NCI-H146 treated with DMSO at 0.1 percent for 48 hours (cell line): Measurements from ENCODE around the gene ADAM12.

Experiments used
- DNase-seq: peaks from one replicate; lab custom pipeline; 2025; ENCODE audit not compliant: unreplicated experiment; lab: John Stamatoyannopoulos, UW

Gene ADAM12

DNA sequence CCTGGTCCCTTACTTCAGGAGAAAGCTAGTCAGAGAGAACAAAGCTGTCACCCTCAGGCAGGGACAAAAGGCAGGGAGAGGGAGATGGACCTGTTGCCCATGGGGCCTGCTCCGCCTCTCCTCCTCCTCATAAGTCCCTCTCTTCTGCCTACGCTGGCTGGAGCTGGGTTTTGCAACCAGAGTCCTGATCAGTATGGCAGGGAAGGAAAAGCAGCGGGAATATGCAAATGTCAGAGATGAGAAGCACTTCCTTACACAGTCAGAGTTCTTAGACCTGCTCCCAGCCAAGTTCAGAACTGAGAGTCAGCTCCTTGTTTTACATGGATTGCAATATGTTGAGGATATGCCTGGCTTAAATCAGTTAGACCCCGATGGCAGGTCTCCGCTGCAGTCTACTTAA lies 231.1 kb downstream of the ADAM12 start:
- DNase-seq = no peak

DNA sequence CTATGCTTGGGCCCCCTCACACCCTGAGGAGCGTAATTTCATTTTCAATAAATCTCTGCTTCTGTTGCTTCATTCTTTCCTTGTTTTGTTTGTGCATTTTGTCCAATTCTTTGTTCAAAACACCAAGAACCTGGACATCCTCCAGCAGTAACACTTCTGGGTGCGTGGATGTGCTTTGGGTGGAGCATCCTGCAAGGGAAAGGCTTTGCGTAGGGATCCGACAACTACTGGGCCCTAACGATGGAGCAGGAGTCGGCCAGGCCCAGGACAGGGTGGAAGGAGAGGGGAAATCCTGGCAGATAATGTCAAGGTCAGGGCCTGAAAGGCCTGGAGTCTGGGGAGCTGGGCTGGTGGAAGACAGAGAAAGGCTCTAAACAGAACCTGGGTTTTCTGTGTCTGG lies 231.8 kb downstream of the ADAM12 start:
- no peak for DNase-seq

DNA sequence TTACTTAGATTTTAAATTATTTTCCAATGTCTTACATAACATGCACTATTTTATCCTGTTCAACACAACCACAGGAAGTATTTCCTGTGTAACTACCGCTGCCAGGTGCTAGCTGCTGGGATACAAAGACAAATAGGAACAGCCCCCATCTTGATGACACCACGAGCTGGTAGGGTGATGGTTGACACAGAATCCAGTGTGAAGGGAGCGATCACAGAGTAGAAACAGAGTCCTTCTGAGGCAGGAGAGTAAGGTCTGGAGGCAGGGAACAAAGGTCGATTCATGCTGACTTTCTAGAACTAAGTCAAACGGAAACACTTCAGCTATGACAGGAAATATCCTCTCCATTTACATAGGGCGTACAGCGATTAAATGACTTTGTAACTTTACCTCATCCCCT lies 232.3 kb downstream of the ADAM12 start:
- peak; percentile 60 for DNase-seq

DNA sequence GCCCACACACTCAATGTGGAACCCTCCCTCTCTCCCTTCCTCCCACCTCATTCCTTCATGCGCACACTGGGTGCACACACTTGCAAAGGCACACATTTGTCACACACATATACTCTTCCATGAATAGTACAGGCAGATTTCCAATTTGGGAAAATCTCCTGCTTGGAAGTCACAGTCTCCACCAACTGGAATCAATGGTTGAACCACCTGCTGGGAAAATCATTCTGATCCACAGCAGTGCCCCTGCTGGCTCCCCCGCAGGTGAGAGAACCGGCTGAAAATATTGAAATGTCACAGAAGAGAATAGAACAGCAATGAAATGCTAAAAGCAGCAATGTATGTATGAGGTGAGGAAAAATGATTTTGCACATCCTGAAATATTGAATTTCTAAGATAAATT lies 232.7 kb downstream of the ADAM12 start:
- DNase-seq = peak; percentile 63

DNA sequence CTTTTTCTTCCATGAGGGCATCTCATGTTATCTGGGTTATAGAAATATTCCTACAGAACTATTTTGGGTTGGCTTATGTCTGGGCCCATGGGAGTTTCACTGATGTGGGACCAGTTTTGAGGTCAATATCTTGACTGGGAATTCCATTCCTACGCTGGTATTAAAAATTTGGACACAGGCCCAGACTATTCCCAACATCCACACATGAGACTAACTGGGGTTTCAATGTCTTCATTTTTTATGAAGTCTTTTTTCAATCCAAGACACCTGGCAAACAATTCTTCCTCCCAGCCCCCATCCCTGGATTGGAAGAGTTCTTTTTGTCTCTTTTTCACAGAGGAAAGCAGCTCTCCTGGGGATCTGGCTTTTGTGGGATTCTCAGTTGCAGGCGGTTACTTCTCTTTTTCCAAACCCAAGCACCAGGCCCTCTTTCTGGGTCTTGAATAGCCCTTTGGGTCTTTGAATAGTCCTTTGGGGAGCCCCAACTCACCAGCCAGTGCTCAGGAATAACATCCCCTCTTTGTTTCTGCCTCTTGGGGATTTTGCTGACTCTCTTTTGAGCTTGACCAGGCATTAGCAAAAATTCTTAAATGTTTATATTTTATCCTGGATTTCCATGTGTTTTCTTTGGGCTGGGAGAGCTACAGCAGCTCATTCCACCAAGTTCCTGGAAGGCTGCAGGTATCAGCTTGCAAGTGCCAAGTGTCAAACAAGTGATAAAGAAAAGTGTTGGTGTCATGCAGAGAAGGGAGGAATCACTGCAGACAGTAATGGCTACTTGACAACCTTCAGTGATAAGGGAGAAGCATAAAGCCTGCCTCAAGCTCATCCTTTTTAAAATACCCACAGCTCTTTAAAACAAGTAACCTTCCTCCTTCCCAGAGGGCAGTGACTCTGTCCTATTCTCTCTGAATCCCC lies 234.3 kb downstream of the ADAM12 start:
- DNase-seq = no peak

DNA sequence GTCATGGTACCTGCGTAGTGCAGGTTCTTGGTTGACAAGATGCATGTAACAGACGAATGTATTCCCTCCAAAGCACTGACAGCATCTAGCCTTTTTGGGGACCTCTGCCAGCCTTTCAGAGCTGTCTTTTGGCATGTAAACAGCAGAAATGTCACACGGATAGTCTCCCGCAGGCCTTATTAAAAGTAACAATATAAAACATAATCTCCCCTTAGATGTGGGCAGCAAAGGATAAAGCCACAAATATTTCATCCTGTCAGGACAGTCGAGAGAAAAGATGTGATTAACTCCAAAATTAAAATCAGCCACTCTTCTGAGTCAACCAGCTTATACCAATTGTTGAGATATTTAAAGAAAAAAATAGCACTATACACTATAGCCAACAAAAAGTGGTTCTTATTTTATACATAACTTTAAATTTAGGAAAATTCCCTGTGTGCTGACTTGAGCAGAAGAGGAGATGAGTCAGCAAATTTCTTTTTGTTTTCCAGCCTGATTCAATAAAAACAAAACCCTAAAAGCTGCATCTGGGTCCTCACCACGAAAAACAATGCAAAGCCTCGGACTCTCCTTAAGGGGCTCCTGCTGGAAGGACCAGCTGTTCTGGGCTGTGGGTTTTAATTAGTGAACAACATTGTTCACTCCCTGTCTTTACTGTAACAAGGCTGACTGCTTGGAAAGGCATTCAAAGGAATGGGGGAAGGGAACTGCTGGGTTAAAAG lies 240.2 kb downstream of the ADAM12 start:
- no peak for DNase-seq

DNA sequence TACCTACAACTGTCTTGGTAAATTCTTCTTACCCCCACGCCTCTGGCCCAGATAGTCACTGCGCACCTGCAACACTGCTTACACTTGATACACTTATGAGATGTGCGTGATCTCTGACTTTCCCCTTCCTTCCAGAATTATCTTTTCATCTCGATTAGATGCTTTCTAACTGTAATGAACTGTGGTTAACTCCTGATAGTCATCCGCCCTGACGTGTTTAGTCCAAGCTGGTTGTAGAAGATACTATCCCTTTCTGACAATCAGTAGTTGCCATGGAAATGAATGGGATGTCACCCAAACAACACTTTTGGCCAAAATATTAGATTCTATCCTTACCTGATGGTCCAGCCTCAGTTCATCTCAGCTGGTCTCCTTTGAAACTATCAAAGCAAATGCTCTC lies 241.5 kb downstream of the ADAM12 start:
- no peak for DNase-seq

DNA sequence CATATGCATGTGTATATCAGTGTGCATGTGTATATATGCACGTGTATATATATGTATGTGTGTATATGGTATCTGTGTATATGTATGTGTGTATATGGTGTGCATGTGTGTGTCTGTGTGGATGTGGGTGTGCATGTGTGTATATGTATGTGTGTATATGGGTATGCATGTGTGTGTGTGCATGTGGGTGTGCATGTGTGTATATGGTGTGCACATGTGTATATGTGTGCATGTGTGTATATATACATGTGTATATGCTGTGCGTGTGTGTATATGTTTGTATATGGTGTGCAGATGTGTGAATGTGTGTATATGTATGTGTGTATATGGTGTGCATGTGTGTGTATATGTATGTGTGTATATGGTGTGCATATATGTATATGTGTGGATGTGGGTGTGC lies 245.2 kb downstream of the ADAM12 start:
- DNase-seq = no peak

DNA sequence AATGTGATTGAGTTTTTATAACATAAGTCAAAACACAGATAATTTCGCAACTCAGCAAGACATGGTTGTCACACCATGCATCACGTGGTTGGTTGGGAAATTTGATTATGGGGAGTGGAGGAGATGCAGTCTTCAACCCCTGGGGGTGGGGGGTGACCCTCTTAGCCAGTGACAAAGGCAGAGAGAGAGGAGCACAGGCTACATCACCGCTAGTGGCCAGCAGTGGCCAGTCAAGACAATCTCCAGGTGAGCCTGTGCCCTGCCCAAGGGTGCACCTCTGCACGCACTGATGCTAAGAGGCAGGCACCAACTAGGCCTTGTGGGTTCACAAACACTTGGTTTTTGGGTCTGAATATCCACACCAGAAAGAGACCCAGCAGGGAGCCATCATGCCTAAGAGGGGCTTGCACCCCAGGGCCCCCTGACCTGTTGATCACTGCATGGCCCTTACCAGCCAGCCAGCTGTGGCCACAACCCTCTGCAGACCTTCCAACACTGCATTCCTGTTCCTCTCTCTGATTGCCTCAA lies 247.5 kb downstream of the ADAM12 start:
- no peak for DNase-seq

DNA sequence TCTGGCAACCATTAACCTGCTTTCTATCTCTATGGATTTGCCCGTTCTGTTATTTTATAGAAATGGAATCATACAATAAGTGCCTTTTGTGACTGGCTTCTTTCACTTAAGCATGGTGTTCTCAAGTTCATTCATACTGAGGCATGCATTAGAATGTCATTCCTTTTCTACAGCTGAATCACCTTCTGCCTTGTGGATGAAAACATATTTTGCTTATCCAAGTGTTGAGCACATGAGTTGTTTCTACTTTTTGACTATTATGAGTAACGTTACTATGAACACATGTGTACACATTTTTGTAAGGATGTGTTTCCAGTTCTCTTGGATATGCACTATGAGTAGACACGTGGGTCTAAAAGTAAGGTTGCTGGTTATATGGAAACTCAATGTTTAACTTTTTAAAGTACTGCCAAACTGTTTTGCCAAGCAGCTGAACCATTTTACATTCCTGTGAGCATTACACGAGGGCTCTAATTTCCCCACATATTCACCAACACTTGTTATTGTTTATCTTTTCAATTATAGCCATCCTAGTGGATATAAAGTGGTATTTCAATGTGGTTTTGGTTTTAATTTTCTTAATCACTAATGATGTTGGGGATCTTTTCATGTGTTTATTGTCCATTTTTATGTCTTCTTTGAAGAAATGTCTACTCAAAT lies 250.6 kb downstream of the ADAM12 start:
- no peak for DNase-seq

DNA sequence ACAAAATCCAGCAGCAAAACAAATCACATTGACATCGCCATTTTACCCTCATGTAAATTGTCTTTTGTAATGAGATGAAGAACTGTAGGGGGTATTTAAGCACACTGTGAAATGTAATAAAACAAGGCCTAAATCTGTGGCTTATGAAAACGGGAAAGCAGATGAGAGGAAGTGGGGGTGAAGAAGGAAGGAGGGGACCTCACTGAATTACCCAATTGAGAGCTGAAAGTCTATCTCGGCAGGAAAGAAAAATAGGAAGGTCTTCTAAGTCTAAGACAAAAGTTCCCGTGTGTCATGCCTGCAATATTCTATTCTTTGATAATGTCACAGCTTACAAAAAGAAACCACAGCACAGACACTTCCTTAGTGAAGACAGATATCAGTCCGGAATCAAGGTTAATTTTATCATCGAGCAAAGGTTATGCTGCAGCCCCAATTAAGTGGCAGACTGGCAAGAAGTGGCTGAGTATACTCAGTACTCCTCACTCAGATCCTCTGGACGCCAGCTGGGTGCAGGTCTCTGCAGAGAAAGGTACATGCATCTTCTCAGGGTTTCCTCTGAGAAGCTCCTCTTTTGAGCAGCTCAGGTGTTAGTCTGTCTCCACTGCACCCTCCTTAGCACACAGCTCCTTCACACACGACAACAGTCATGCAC lies 252.2 kb downstream of the ADAM12 start:
- DNase-seq = no peak

DNA sequence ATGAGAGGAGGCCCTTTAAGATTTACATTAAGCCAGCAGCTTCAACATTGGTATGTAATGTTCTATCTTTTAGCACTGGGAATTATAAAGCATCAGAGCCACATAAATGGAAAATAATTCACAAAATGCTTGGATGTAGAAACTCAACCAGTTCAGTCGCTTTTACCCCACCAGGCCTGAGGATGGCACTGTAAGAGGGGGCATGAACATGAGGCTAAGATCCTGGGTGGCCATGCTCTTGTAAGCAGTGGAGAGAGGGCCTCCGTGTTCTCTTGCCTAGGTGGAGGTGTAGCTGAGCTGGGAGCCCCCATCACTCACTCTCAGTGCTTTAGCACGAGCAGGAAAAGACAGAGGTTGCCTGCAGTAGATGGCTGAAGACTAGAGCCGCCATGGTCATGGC lies 253.1 kb downstream of the ADAM12 start:
- DNase-seq = no peak

DNA sequence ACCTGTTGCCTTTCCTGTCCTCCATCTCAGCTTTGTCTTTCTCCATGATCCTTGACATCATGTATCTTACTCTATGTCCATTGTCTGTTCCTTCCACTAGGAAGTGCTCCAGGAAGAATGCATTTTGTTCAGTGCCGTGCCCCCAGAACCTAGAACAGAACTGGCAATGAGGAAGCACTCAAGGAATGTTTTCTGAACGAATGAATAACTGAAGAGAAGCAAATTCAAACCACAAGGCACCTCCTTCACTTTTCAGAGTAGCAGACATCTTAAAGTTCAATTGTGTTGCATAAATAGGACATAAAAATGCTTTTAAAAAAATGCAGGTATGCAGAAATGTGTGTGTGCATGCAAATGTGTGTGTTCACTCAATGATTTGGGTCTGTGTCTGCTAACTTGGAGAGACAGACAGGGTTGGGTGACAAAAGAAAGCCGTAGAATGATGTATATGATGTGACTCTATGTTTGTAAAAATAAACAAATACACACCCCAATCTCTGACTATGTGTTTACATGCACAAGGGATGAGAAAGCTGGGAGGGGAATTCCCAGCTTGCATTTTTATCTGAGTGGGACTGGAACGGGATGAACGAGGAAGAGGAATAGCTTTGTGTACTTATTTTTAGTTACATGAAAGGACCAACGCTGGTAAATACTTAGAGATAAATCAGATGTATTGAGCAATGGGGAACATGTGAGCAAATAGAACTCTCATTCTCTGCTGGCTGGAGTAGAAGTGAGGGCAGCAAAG lies 254.2 kb downstream of the ADAM12 start:
- DNase-seq = no peak

DNA sequence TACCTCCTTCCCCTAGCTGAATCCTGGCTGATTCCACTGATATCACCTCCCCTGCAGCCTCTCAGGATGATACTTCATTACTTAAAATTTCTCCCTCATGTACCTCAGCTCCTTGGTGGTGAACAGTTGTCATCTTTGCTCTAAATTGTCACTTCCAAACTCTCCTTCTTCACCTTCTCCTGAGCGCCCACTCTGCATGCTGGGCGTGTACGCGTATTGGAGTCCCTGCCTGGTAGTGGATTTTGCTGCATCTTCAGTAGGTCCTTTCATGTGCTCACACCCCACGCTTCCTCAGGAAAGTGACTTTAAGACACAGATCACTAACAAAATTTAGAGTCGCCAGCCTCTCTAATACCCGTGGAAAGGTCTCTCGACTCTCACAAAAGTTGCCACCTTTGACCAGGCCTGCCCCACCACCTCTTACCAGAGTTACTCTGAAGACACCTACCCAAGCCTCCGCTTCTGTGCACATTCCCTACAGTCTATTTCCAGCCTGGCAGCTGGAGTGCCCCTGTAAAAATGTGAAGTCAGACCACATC lies 255.1 kb downstream of the ADAM12 start:
- no peak for DNase-seq

DNA sequence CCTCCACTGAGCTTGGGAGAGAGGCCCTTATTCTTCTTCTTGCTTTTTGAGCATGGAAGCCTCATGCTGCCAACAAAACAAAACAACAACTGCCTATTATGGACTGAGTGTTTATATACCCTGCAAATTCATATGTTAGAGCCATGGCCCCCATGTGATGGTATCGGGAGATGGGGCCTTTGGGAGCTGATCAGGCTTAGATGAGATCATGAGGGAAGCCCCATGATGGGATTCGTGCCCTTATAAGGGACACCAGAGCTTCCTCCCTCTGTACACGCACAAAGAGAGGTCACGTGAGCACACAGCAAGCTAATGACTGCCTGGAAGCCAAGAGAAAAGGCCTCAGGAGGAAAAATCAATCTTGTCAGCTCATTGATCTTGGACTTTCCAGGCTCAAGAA lies 256.9 kb downstream of the ADAM12 start:
- peak; percentile 32 for DNase-seq

DNA sequence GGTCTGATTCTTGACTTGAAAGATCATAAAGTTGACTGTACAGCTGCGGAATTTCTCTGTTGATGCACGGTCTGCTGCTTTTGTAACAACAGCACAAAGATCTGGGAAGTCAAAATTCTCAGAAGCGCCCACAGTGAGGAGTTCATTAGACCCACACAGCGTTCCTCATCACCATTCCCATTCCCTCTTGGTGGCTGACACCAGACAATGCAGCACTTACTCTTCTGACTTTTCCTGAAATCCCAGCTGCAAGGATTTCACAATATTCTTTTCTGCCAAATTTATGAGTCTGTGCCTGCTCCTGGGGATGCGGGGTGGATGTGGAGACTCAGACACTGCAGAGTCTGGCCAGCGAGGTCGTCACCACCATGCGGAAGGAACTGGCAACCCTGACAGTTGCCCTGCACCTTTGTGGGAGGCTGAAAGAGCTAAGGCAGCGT lies 258.0 kb downstream of the ADAM12 start:
- DNase-seq = no peak

DNA sequence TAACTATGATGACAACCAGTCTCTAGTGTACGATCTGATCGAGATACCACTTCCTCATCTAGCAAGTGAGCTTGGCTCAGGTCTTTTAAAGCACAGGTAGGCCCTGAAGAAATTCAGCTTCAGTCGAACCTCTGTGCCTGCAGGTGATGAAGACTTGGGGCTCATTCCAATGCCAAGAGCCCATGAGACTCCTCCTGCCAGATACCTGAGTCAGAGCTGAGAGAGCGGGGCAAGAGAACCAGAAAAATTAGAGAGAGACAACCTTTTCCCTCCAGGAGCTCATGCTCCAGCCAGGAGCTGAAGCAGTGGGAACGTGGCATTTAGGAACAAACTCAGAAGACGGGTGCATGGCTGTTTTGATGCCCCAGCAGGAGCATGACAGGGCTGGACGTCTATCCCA lies 259.3 kb downstream of the ADAM12 start:
- DNase-seq = no peak

DNA sequence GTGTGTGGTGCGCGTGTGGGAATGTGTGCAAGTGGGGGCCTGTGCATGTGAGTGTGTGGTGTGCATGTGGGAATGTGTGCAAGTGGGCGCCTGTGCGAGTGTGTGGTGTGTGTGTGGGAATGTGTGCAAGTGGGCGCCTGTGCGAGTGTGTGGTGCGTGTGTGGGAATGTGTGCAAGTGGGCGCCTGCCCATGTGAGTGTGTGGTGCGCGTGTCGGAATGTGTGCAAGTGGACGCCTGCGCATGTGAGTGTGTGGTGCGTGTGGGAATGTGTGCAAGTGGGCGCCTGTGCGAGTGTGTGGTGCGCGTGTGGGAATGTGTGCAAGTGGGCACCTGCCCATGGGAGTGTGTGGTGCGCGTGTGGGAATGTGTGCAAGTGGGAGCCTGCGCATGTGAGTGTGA lies 259.7 kb downstream of the ADAM12 start:
- DNase-seq = no peak

DNA sequence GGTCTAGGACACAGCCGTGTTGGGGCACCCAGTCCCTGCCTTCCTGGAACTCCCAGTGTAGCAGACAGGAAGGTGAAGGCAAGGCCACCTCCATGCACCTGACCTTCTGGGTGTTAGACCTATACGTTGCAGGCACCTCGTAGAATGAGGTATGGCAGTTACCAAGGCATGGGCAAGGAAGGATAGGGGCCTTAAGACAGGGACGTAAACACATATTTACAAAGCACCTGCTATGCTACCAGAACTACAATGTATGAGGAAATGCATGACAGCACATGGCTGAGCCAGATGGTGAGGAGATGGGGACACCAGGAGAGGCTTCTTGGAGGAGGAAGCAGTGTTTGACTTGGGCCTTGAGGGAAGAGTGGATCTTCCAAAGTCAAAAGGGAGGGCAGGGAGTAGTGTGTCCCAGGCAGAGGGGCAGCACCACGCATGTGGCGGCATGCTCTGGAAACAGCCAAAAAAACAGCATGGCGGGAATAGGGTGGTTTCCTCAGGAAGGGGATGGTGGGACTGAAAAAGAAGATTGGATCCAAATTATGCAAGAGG lies 260.7 kb downstream of the ADAM12 start:
- no peak for DNase-seq

DNA sequence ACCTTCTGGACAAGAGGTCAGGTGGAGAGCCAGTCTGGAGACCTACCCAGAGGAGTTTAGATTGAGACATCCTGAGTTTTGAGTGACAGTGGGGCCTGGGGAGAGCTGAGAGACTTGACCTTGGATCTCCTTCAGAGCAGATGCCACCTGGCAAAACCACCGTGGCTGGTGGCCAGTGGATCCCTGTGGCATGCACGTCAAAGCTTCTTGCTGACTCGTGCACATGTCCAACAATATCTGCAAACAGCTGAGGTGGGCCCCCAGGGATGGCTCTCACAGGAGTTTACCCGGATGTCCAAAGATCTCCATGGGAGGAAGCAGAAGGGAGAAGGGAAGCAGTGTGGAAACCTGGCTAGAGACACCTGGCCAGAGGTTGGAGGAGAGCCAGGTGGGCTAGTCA lies 261.4 kb downstream of the ADAM12 start:
- no peak for DNase-seq
